Activated CD4-positive, alpha-beta T cell treated with anti-CD3 and anti-CD28 coated beads, Interleukin-10, Interleukin-2, amounts not matched to agents 100 ng/mL and 50 ng/mL, durations not matched to agents 16 hours and 8 hours (primary cell): ENCODE results near the gene HESX1.
A peak's percentile ranks its signal among the peaks of the same experiment; 100 is the strongest.

Source experiments
- DNase-seq: peaks from one replicate; pipeline ENCODE4 v3.0.0-alpha.2; 2020

HESX1 gene

GRCh38 chr3:57199895-57200297 lies at the start of gene HESX1:
Gene HESX1, minus strand, starts transcription at chr3:57199978. Its CDS starts 60 bp downstream, at chr3:57199918.
- no peak for DNase-seq

- no peak for DNase-seq
Observed at GRCh38 chr3:57244946-57245345, 45.2 kb upstream of the HESX1 start.

GRCh38 chr3:57234613-57235575 lies 35.1 kb upstream of the HESX1 start:
- DNase-seq: no peak

DNA sequence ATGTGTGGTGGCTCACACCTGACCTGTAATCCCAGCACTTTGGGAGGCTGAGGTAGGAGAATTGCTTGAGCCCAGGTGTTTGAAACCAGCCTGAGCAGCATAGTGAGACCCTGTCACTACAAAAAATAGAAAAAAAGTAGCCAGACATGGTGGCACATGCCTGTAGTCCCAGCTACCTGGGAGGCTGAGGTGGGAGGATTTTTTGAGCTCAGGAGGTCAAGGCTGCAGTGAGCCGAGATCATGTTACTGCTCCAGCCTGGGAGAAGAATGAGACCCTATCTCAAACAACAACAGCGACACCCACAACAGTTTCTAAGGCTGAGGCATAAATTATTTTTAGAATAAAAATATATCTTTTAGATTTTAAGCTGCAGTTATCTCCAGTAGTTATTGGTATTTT lies 34.0 kb upstream of the HESX1 start:
- DNase-seq: no peak

- DNase-seq: peak; percentile 1
Observed at GRCh38 chr3:57230006-57230405, 30.2 kb upstream of the HESX1 start.

GRCh38 chr3:57227930-57228751 lies 28.4 kb upstream of the HESX1 start:
- peak; percentile 56 for DNase-seq

DNA sequence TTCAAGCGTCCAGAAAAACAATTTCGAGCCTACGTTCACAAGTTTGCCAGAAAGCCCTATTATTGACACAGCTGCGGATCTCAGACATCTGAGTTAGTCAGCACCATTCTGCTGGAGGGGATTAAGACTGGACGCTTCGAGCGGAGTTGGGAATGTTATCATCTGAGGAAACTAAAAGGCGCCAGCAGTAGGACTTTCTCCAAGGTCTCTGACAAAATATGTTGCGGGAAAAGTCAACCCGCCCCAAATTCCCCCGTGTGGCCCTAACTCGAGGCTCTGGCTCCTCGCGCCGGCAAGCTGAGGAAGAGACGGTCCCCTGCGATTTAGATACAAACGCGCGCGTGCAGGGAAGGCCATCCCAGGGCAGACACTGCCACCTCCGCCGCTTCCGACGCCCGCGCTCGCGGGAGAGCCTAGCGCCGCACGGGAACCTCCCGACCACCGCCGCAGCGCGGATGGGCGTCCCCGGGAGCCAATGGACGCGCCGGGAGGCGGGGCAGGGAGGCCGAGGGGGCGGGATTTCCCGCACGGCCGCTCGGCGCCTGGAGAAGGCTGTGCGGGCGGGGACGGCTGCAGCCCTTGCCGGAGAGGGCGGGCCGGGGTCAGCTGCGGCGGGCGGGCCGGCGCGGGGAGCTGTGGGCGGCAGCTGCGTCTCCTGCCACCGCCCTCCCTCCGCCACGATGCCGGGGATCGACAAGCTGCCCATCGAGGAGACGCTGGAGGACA lies 27.6 kb upstream of the HESX1 start, which contains the start of gene APPL1:
Gene APPL1 (plus strand): TSS at position 526 of the 726 bp plus-strand sequence. CDS start 155 bp downstream, at position 681.
- peak; percentile 95 for DNase-seq

DNA sequence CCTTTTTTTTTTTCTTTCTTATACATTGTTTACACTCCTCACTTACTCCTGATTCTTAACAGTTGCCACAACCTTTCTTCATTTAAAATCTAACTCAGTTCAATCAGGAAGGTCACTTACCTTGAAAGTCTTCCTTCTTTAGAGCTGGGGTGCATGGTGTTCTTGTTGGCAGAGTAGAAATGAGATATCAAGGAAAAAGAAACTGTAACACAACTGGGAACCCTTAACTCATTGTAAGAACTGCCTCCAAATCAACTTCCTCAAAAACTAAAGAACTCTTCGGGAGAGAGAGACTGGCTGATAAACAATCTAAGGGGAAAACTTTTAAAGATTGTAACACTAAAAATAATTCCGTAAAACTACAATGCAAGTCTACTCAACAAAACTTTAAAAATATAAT lies 26.4 kb upstream of the HESX1 start:
- no peak for DNase-seq

GRCh38 chr3:57224856-57225255 lies 25.1 kb upstream of the HESX1 start:
- DNase-seq: no peak

DNA sequence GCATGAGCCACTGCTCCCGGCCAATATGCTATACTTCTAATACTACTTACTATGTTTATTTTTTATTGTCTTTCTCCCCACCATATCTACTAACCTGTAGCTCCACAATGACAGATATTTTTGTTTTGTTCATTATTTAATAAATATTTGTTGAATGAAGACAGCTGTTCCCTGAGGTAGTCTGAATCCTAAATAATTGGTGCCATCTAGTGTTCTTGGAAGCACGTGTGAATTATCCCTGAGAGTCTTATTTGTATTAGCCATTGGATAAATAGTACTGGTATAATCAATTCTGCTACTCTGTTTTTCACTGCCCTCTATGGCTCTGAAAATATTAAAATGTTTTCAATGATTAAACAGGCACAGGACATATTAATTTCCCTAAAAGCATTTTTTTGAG lies 22.1 kb upstream of the HESX1 start:
- no peak for DNase-seq

DNA sequence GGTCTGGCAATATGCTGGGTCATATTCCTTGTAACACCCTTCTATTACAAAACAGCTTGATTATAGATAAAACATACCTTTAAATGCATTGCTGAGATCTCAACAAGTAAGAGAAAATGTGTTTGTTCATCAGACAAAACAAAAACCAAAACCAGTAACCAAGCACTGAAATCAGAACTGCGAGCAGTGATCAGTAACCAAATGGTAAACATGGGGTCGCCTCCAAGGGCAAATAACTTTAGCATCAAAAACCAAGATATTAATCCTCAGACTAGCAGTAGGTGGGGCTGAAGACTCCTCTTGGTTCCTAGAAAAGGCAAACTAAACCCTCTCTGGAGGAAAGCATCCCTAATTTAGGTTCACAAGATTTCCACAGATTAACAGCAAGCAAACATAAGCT lies 6.6 kb upstream of the HESX1 start:
- no peak for DNase-seq

- DNase-seq: no peak
Observed at GRCh38 chr3:57194641-57195040, 5.1 kb downstream of the HESX1 start.

DNA sequence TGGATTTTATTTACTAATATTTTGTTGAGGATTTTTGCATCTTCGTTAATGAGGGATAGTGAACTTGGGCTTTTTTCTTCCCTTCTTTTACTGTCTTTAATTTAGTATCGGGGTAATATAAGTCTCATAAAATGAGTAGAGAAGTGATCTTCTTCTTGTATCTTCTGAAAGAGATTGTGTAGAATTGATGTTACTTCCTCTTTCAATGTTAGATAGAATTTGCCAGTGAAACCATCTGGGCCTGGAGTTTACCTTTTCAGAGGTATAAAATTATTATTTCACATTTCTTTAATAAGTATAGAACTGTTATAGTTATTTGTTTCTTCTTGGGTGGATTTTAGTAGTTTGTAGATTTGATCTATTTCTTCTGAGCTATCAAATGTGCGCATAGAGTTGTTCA lies 7.8 kb downstream of the HESX1 start:
- no peak for DNase-seq

DNA sequence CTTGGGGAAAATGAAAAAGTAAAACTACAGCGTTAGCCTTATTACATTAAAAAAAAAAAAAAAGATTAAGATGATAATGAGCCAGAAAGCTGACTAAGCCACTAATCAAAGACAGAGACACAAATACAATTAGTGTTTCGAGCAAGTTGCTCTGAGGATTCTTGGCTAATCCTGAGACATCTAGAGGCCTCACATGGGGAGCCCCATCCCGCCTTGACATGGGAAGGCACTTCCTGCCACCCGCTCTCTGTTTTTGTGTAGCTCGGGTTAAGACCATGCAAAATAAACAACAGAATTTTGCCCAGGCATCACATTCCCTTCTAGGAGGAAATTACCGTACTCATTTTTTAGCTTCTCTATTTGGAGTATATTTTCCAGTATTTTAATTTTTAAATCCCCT lies 15.3 kb downstream of the HESX1 start:
- no peak for DNase-seq

- no peak for DNase-seq
Observed at GRCh38 chr3:57179580-57180410, 20.0 kb downstream of the HESX1 start.

- no peak for DNase-seq
Observed at GRCh38 chr3:57176045-57176444, 23.7 kb downstream of the HESX1 start.

- no peak for DNase-seq
Observed at GRCh38 chr3:57173687-57174086, 26.1 kb downstream of the HESX1 start.

DNA sequence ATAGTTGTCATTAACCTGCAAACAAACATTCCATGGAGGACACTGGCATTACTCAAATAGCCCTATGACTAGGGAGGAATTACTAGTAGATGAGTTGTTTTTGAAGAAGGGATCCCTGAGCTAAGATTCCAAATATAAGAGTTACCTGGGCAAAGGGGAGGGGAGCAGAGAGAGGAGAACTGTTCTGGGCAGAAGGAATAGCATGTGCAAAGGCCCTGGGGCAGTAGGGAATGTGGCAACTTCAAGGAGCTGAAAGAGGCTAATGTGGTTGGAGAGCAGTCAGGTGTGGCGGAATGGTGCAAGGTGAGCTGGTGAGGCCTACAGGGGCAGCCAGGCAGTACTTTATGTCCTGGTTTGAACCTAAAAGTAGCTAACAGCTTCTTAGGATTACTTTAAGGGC lies 28.8 kb downstream of the HESX1 start:
- DNase-seq: no peak

GRCh38 chr3:57169872-57170623 lies 29.7 kb downstream of the HESX1 start:
- DNase-seq: peak; percentile 74

DNA sequence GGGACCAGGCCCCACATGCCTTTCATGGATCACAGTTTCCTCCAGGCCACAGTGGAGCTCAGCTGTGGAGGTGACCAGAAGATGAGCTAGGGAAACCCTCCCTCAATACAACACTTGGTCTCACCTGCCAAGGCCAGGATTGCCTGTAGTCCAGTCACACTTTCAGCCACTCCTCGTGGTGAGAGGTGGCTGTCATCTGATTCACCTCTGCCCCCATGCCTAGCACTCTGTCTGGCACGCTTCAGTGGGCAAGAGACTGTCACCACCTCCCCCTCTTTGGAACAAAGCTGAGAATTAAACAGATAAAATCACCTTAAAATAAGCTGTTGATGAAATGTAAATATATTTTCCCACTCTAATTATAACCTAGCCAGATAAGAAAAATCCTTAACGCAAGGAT lies 30.7 kb downstream of the HESX1 start:
- DNase-seq: no peak

- DNase-seq: no peak
Observed at GRCh38 chr3:57168151-57168550, 31.6 kb downstream of the HESX1 start.
